Measurements from ENCODE around the gene PPP2R3C. TPM values are rescaled to one million over a fixed set of nuclear protein-coding genes. Genes with fewer than 3 reads are reported as not detected.
"Not testable (repeated sequence)": the region's sequence is repeated elsewhere in the genome, so short reads cannot be mapped to it uniquely, and the experiment has no call there.

Gene PPP2R3C
- total RNA-seq, 6 donors from 2014 or later: 14.6 to 26.2 (median 21.1) TPM

- H3K27ac ChIP-seq: no peak overlapping the region
- peaks cover 0 to 7% (median 0%) of the 10 kb centered on the region in 4 donors for H3K4me1 ChIP-seq
- no peaks in the 10 kb centered on the region for H3K27me3 ChIP-seq
- no peaks in the 10 kb centered on the region for H3K9me3 ChIP-seq
- ATAC-seq (ENCODE audit: low FRiP score in 2 of 2) (no peak), DNase-seq (no peak)
- 61 to 74% methylated on average over 1 of the region's 1 CpG for WGBS, 2 donors
- H3K4me3 ChIP-seq: no peak overlapping the region
- no peak for TF ChIP-seq CTCF (IDR thresholded peaks at IDR 0.05)
- no peak for TF ChIP-seq EP300 (IDR thresholded peaks at IDR 0.05)
- TF ChIP-seq POLR2AphosphoS5 (IDR thresholded peaks at IDR 0.05): no peak
- TF ChIP-seq POLR2A (IDR thresholded peaks at IDR 0.05): no peak
- H3K36me3 ChIP-seq: peaks cover 2 to 70% (median 20%) of the 10 kb centered on the region in 4 donors
These were observed 48.3 kb downstream of the PPP2R3C start for GRCh38 chr14:35073486-35073885.

- no peak for DNase-seq
- Histone ChIP-seq H3K27me3 (no peaks in the 10 kb centered on the region), H3K4me3 (no peak overlapping the region), H3K27ac (no peak overlapping the region), H3K9me3 (no peaks in the 10 kb centered on the region), H3K4me1 (peaks cover 0 to 7% (median 0%) of the 10 kb centered on the region in 4 donors), H3K36me3 (peaks cover 0 to 68% (median 15%) of the 10 kb centered on the region in 4 donors)
- no peak for ATAC-seq (ENCODE audit: low FRiP score in 2 of 2)
- TF ChIP-seq EP300 (IDR thresholded peaks at IDR 0.05) (no peak), POLR2A (IDR thresholded peaks at IDR 0.05) (no peak), POLR2AphosphoS5 (IDR thresholded peaks at IDR 0.05) (no peak), CTCF (IDR thresholded peaks at IDR 0.05) (no peak)
- 91% methylated on average over 3 of the region's 3 CpGs for WGBS, 2 donors
These were observed 49.6 kb downstream of the PPP2R3C start for GRCh38 chr14:35072226-35072625.

- ATAC-seq (ENCODE audit: low FRiP score in 2 of 2): no peak
- TF ChIP-seq POLR2AphosphoS5 (IDR thresholded peaks at IDR 0.05) (no peak), CTCF (IDR thresholded peaks at IDR 0.05) (no peak), POLR2A (IDR thresholded peaks at IDR 0.05) (no peak), EP300 (IDR thresholded peaks at IDR 0.05) (no peak)
- H3K4me1 ChIP-seq: peaks cover 0 to 5% (median 0%) of the 10 kb centered on the region in 4 donors
- H3K36me3 ChIP-seq: peaks cover 0 to 53% (median 10%) of the 10 kb centered on the region in 4 donors
- no peaks in the 10 kb centered on the region for H3K27me3 ChIP-seq
- no peaks in the 10 kb centered on the region for H3K9me3 ChIP-seq
- WGBS, 2 donors: 94 to 97% methylated on average over 4 of the region's 4 CpGs
- H3K27ac ChIP-seq: no peak overlapping the region
- no peak for DNase-seq
- no peak overlapping the region for H3K4me3 ChIP-seq
These were observed 53.4 kb downstream of the PPP2R3C start for GRCh38 chr14:35068238-35069012.

GRCh38 chr14:35065731-35066130, 56.1 kb downstream of the PPP2R3C start:
- peaks cover 0 to 46% (median 10%) of the 10 kb centered on the region in 4 donors for H3K36me3 ChIP-seq
- H3K27me3 ChIP-seq; H3K9me3 ChIP-seq; H3K4me3 ChIP-seq; H3K27ac ChIP-seq; ATAC-seq (ENCODE audit: low FRiP score in 2 of 2); DNase-seq: not testable (repeated sequence)
- H3K4me1 ChIP-seq: peaks cover 0 to 11% (median 5%) of the 10 kb centered on the region in 4 donors
- 92 to 95% methylated on average over 5 of the region's 5 CpGs for WGBS, 2 donors

- DNase-seq (peak in 1 of 2 donors; percentile 37), ATAC-seq (ENCODE audit: low FRiP score in 2 of 2) (peak; percentile 43 to 67)
- Histone ChIP-seq H3K36me3 (peaks cover 11 to 58% (median 17%) of the 10 kb centered on the region in 4 donors), H3K4me1 (peaks cover 0 to 13% (median 12%) of the 10 kb centered on the region in 4 donors), H3K27ac (peak overlapping the region; percentile 20 to 65 (median 44))
- H3K9me3 ChIP-seq, H3K27me3 ChIP-seq, H3K4me3 ChIP-seq: not testable (repeated sequence)
- peak in 1 of 2 donors; percentile 38 for TF ChIP-seq POLR2AphosphoS5 (IDR thresholded peaks at IDR 0.05)
- WGBS, 2 donors: 67 to 69% methylated on average over 1 of the region's 1 CpG
These were observed 60.5 kb downstream of the PPP2R3C start for GRCh38 chr14:35061113-35061791.

All from upper lobe of left lung (tissue), 6 donors.